IMR-90 (cell line): Measurements from ENCODE around the gene PTPRN2. TPM values are rescaled to one million over a fixed set of nuclear protein-coding genes. Genes with fewer than 3 reads are reported as not detected.

Experiments used
- ATAC-seq: fragments of 200-7000 bp; cut with Tn5 transposase; 2 replicates; pipeline ENCODE4 v1.9.1; 2020; ENCODE audit warnings: low read depth, mild to moderate bottlenecking, moderate library complexity
- BruUV-seq: library from RNA; stranded (reverse); fragments of 400-500 nt; replicated peaks from 2 replicates; lab custom pipeline; 2021; lab: Mats Ljungman, UMichigan
- CTCF ChIA-PET: fragments of 300-600 bp; formaldehyde crosslinking; extraction: SDS; loops from one replicate; lab custom pipeline; 2021; ENCODE audit warnings: antibody characterized with exemption; lab: Yijun Ruan, JAX
- POLR2A ChIA-PET: fragments of 300-600 bp; sonication (Branson Sonifier 250); formaldehyde crosslinking; loops from one replicate; lab custom pipeline; 2022; ENCODE audit warnings: antibody characterized with exemption; ENCODE audit not compliant: unreplicated experiment; lab: Charles Lee
- DNase-seq: peaks from one replicate; pipeline ENCODE4 v3.0.0; 2013
- H2AFZ ChIP-seq: replicated peaks from 2 replicates; pipeline ENCODE3; 2013; ENCODE audit warnings: low read length, mild to moderate bottlenecking; ENCODE audit not compliant: poor library complexity
- H2AK5ac ChIP-seq: 2 replicates; pipeline ENCODE4 v1.6.1; 2013; ENCODE audit warnings: low read depth, low read length, inconsistent platforms
- H2AK9ac ChIP-seq: replicated peaks from 2 replicates; pipeline ENCODE3; 2013; ENCODE audit warnings: mild to moderate bottlenecking, low read depth, low read length, moderate library complexity; ENCODE audit not compliant: poor library complexity
- H2BK120ac ChIP-seq: 2 replicates; pipeline ENCODE4 v1.6.1; 2013; ENCODE audit warnings: low read depth, low read length, inconsistent platforms
- H2BK15ac ChIP-seq: 3 replicates; pipeline ENCODE4 v1.6.1; 2013; ENCODE audit warnings: low read depth, low read length, inconsistent platforms
- H2BK20ac ChIP-seq: 2 replicates; pipeline ENCODE4 v1.6.1; 2013; ENCODE audit warnings: low read depth, mild to moderate bottlenecking, inconsistent platforms, low read length, moderate library complexity
- H2BK5ac ChIP-seq: 2 replicates; pipeline ENCODE4 v1.6.1; 2013; ENCODE audit warnings: mild to moderate bottlenecking, low read depth, low read length, inconsistent platforms; ENCODE audit not compliant: poor library complexity, severe bottlenecking
- H3K14ac ChIP-seq: replicated peaks from 2 replicates; pipeline ENCODE4 v1.6.1; 2013; ENCODE audit warnings: low read depth, low read length, inconsistent platforms
- H3K18ac ChIP-seq: 2 replicates; pipeline ENCODE4 v1.6.1; 2013; ENCODE audit warnings: low read depth, low read length, control low read depth
- H3K23ac ChIP-seq: 2 replicates; pipeline ENCODE4 v1.6.1; 2013; ENCODE audit warnings: low read depth, low read length, inconsistent platforms
- H3K27ac ChIP-seq: 2 replicates; pipeline ENCODE4 v1.5.1; 2013; ENCODE audit warnings: mild to moderate bottlenecking, control low read depth, low read length; ENCODE audit not compliant: insufficient read depth
- H3K27me3 ChIP-seq: 2 replicates; pipeline ENCODE4 v1.6.1; 2013; ENCODE audit warnings: low read length; ENCODE audit not compliant: control insufficient read depth, insufficient read depth
- H3K36me3 ChIP-seq: 2 replicates; pipeline ENCODE4 v1.6.1; 2013; ENCODE audit warnings: low read length, mixed read lengths; ENCODE audit not compliant: control insufficient read depth, insufficient read depth
- H3K4ac ChIP-seq: 2 replicates; pipeline ENCODE4 v1.6.1; 2013; ENCODE audit warnings: low read depth, low read length, inconsistent platforms
- H3K4me1 ChIP-seq: 2 replicates; pipeline ENCODE4 v1.6.1; 2013; ENCODE audit warnings: low read length, mixed read lengths; ENCODE audit not compliant: control insufficient read depth, insufficient read depth
- H3K4me2 ChIP-seq: 2 replicates; pipeline ENCODE4 v1.6.1; 2013; ENCODE audit warnings: low read depth, mild to moderate bottlenecking, control low read depth, low read length, moderate library complexity
- H3K4me3 ChIP-seq: 2 replicates; pipeline ENCODE4 v1.5.1; 2013; ENCODE audit warnings: low read depth, mild to moderate bottlenecking, control low read depth, low read length, moderate library complexity; ENCODE audit not compliant: insufficient read depth
- H3K56ac ChIP-seq: 2 replicates; pipeline ENCODE4 v1.6.1; 2013; ENCODE audit warnings: low read length, inconsistent platforms; ENCODE audit not compliant: insufficient read depth; ENCODE audit errors: extremely low read depth
- H3K79me1 ChIP-seq, 2 experiments: 2 replicates each; pipeline ENCODE4 v1.6.1; 2013; ENCODE audit warnings: low read length in 2 of 2, inconsistent platforms in 1 of 2, low read depth in 1 of 2
- H3K9ac ChIP-seq: 2 replicates; pipeline ENCODE4 v1.6.1; 2013; ENCODE audit warnings: low read depth, low read length, control low read depth
- H3K9me1 ChIP-seq: 2 replicates; pipeline ENCODE4 v1.6.1; 2013; ENCODE audit warnings: low read length, inconsistent platforms; ENCODE audit not compliant: insufficient read depth
- H3K9me3 ChIP-seq: 2 replicates; pipeline ENCODE4 v1.6.1; 2013; ENCODE audit warnings: low read length; ENCODE audit not compliant: control insufficient read depth, insufficient read depth
- H4K20me1 ChIP-seq: 2 replicates; pipeline ENCODE4 v1.6.1; 2013; ENCODE audit warnings: low read length, inconsistent platforms; ENCODE audit not compliant: insufficient read depth
- H4K5ac ChIP-seq: 2 replicates; pipeline ENCODE4 v1.6.1; 2013; ENCODE audit warnings: mild to moderate bottlenecking, low read depth, low read length, control low read depth
- H4K8ac ChIP-seq, 2 experiments: 2 replicates each; pipeline ENCODE4 v1.6.1; 2013; ENCODE audit warnings: low read depth in 2 of 2, low read length in 2 of 2, control low read depth in 1 of 2, inconsistent platforms in 1 of 2
- H4K91ac ChIP-seq: 2 replicates; pipeline ENCODE4 v1.6.1; 2013; ENCODE audit warnings: low read depth, low read length, inconsistent platforms; ENCODE audit not compliant: insufficient read depth
- BHLHE40 ChIP-seq: fragments of 150-350 bp; IDR thresholded peaks from 2 replicates; pipeline ENCODE4 v1.6.1; 2016; ENCODE audit warnings: mild to moderate bottlenecking, low read depth, low read length
- CHD1 ChIP-seq: IDR thresholded peaks from 2 replicates; pipeline ENCODE4 v1.6.1; 2012; ENCODE audit warnings: low read depth, low read length, improper control_type of control experiment
- FOS ChIP-seq: fragments of 150-350 bp; IDR thresholded peaks from 2 replicates; pipeline ENCODE4 v1.6.1; 2016; ENCODE audit warnings: low read depth, low read length
- MAFK ChIP-seq: IDR thresholded peaks from 2 replicates; pipeline ENCODE4 v1.6.1; 2012; ENCODE audit warnings: low read depth, low read length, improper control_type of control experiment
- MAZ ChIP-seq: IDR thresholded peaks from 2 replicates; pipeline ENCODE4 v1.6.1; 2012; ENCODE audit warnings: low read depth, mild to moderate bottlenecking, low read length, improper control_type of control experiment, moderate library complexity, borderline replicate concordance
- MXI1 ChIP-seq: IDR thresholded peaks from 2 replicates; pipeline ENCODE4 v1.6.1; 2012; ENCODE audit warnings: low read depth, mild to moderate bottlenecking, low read length, moderate library complexity, borderline replicate concordance
- POLR2A ChIP-seq: IDR thresholded peaks from 2 replicates; pipeline ENCODE4 v1.6.1; 2012; ENCODE audit warnings: mild to moderate bottlenecking, low read depth, low read length
- SMC3 ChIP-seq: fragments of 150-350 bp; IDR thresholded peaks from 2 replicates; pipeline ENCODE4 v1.6.1; 2016; ENCODE audit warnings: low read depth, mild to moderate bottlenecking, antibody characterized with exemption, low read length, moderate library complexity
- WGBS, 2 experiments: methylation state at CpG; one replicate each; pipeline versions ENCODE4 v1.1.5 to v1.1.7; 2013; ENCODE audit warnings: missing lambda C conversion rate in 2 of 2; ENCODE audit not compliant: insufficient read length in 1 of 2; ENCODE audit errors: extremely low coverage in 2 of 2; 5-methylcytosine and 5-hydroxymethylcytosine counted together
- dilution Hi-C: fragments of 300-500 bp; cut with HindIII; formaldehyde crosslinking; loops from one replicate; pipeline ENCODE4 v1.14.3; 2018; ENCODE audit warnings: low sequenced_read_pairs; ENCODE audit not compliant: unreplicated experiment
- in situ Hi-C: fragments of 300-500 bp; cut with MboI; formaldehyde crosslinking; loops from 3 replicates; pipeline ENCODE4 v1.14.3; 2019; ENCODE audit warnings: low sequenced_read_pairs, inconsistent platforms, mixed read lengths
- intact Hi-C: fragments of 100-400 bp; cut with micrococcal nuclease; formaldehyde crosslinking; loops from 2 replicates; pipeline ENCODE4 v1.10.0; 2022
- polyA plus RNA-seq, 3 experiments: library from polyadenylated mRNA; depleted of rRNA; stranded (reverse); fragments of >200 nt; gene quantifications; 2 replicates each; pipeline ENCODE4 v1.2.3, GENCODE V29; 2012; ENCODE audit warnings: low replicate concordance in 1 of 3
- total RNA-seq: library from RNA; depleted of rRNA; stranded (reverse); fragments of >200 nt; gene quantifications from 2 replicates; pipeline ENCODE4 v1.2.3, GENCODE V29; 2012
- TF ChIP-seq, protein P1 (sequence below): fragments of 150-350 bp; IDR thresholded peaks from 2 replicates; pipeline ENCODE4 v1.6.1; 2017; ENCODE audit warnings: mild to moderate bottlenecking, antibody characterized with exemption, low read length, low read depth

Gene PTPRN2
- total and polyA plus RNA-seq, 2 of the 4 experiments (the other 2 are of a cell fraction): 0.03 TPM; not detected in 1

DNA sequence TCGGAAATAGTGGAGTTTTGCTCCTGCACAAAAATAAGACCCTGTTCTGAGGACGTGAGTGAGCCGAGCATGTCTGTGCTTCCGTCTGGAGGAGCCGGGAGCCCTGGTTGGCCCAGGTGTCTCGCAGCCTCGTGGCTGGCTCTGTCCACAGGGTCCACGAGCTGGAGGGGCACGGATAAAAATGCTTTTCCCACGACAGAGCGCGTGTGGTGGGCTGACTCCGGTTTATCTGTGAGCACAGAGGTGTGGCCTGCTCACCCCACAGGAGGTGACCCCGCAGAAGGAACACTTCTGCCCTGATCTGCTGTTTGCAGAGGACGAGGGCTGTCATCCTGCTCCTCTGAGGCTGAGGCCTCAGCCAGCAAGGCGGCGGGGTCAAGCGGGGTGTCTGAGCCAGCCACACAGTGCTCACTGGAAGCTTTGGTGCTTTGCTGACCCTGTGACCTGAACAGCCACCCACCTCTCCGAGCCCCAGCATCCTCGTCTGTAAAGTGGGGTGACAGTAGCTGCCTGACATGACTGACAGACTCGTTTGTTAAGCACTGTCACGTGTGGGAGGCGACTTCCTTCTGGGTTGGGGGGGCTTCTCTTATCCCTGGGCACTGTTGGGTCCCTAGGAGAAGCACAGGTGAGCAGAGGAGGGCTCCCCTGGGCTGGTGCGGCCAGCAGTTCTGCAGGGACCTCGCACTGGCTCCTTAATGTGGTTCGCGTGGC lies 1088.3 kb downstream of the PTPRN2 start:
- Histone ChIP-seq H3K9ac (no peak overlapping the region), H3K9me1 (no peaks in the 10 kb centered on the region), H2AFZ (no peak overlapping the region), H4K8ac (no peak overlapping the region), H3K9me3 (peaks cover 41% of the 10 kb centered on the region), H3K23ac (no peak overlapping the region), H2AK9ac (no peak overlapping the region), H3K4me1 (no peaks in the 10 kb centered on the region), H3K79me1 (no peaks in the 10 kb centered on the region), H3K4ac (no peak overlapping the region), H3K56ac (no peak overlapping the region), H3K27ac (no peak overlapping the region), H2BK5ac (no peak overlapping the region), H3K27me3 (no peaks in the 10 kb centered on the region), H4K5ac (no peak overlapping the region), H3K4me2 (no peak overlapping the region), H3K4me3 (no peak overlapping the region), H2BK120ac (no peak overlapping the region), H3K14ac (no peak overlapping the region), H2BK20ac (no peak overlapping the region), H2BK15ac (no peak overlapping the region), H2AK5ac (no peak overlapping the region), H3K18ac (no peak overlapping the region), H3K36me3 (no peaks in the 10 kb centered on the region), H4K91ac (no peak overlapping the region), H4K20me1 (no peaks in the 10 kb centered on the region)
- ChIA-PET CTCF (no interaction called here), POLR2A (no interaction called here)
- in situ Hi-C loops (no loop called here), intact Hi-C loops (no loop called here), dilution Hi-C loops (no loop called here)
- ATAC-seq (no peak), DNase-seq (no peak)
- 64% methylated on average over 9 of the region's 27 CpGs; no CpG with 5 or more reads in 1 of the 2 experiments for WGBS, 2 experiments
- BruUV-seq: no TSS peak
- TF ChIP-seq FOS: no peak
- TF ChIP-seq CHD1: no peak
- TF ChIP-seq POLR2A: no peak
- TF ChIP-seq, protein P1, sequence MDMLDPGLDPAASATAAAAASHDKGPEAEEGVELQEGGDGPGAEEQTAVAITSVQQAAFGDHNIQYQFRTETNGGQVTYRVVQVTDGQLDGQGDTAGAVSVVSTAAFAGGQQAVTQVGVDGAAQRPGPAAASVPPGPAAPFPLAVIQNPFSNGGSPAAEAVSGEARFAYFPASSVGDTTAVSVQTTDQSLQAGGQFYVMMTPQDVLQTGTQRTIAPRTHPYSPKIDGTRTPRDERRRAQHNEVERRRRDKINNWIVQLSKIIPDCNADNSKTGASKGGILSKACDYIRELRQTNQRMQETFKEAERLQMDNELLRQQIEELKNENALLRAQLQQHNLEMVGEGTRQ: no peak
- no peak for TF ChIP-seq SMC3
- TF ChIP-seq MAFK: no peak
- no peak for TF ChIP-seq MAZ
- TF ChIP-seq MXI1: no peak
- TF ChIP-seq BHLHE40: no peak
